ENCODE data around the gene PRSS22.

Gene PRSS22

DNA sequence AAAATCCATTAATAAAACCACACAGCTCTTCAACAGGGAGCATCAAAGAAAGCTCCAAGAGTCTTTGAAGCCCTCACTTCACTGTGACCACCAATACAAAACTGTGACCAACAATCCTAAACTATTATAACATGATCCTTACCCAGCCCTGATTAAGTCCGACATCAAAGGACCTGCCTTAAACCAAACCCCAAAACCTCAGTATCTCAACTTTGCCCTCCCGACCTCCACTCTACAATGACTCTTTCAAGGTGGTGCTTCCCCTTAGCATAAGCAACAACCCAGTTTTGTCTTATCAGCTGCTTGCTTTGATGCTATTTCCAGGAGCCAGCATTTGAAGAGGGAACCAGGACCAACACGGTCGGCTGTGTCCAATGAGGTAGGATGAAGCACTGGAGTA, 8.5 kb upstream of the PRSS22 start:
- TF ChIP-seq, protein P1, sequence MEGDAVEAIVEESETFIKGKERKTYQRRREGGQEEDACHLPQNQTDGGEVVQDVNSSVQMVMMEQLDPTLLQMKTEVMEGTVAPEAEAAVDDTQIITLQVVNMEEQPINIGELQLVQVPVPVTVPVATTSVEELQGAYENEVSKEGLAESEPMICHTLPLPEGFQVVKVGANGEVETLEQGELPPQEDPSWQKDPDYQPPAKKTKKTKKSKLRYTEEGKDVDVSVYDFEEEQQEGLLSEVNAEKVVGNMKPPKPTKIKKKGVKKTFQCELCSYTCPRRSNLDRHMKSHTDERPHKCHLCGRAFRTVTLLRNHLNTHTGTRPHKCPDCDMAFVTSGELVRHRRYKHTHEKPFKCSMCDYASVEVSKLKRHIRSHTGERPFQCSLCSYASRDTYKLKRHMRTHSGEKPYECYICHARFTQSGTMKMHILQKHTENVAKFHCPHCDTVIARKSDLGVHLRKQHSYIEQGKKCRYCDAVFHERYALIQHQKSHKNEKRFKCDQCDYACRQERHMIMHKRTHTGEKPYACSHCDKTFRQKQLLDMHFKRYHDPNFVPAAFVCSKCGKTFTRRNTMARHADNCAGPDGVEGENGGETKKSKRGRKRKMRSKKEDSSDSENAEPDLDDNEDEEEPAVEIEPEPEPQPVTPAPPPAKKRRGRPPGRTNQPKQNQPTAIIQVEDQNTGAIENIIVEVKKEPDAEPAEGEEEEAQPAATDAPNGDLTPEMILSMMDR (IDR thresholded peaks at IDR 0.05; ENCODE audit: low read depth, low read length), result no peak
- no peak overlapping the region for H3K4me3 ChIP-seq (replicated peaks in 1 of 2; ENCODE audit: low read depth in 2 of 2, low read length in 2 of 2)
- no peak for DNase-seq (ENCODE audit: low read depth in 2 of 2)

DNA sequence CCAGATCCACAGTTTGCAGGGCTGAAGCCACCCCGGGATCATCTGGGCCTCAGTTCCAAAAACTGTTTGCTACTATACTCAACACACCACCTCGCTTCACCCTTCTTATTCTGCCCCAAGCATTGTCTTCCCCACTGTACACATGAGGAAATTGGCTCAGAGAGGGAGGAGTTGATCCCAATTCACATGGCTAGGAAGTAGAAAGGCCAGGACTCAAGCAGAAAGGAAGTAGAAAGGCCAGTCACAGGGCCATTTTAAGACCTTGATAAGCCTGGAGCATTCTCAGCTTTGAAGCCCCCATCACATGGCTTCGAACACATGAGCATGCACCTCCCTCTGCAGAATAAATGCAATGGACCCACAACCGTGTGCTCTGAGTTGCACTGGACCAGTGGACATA, 7.7 kb upstream of the PRSS22 start:
- TF ChIP-seq, protein P1 (IDR thresholded peaks at IDR 0.05; ENCODE audit: low read depth, low read length), result no peak
- H3K4me3 ChIP-seq (replicated peaks in 1 of 2; ENCODE audit: low read depth in 2 of 2, low read length in 2 of 2), result no peak overlapping the region
- no peak for DNase-seq (ENCODE audit: low read depth in 2 of 2)

DNA sequence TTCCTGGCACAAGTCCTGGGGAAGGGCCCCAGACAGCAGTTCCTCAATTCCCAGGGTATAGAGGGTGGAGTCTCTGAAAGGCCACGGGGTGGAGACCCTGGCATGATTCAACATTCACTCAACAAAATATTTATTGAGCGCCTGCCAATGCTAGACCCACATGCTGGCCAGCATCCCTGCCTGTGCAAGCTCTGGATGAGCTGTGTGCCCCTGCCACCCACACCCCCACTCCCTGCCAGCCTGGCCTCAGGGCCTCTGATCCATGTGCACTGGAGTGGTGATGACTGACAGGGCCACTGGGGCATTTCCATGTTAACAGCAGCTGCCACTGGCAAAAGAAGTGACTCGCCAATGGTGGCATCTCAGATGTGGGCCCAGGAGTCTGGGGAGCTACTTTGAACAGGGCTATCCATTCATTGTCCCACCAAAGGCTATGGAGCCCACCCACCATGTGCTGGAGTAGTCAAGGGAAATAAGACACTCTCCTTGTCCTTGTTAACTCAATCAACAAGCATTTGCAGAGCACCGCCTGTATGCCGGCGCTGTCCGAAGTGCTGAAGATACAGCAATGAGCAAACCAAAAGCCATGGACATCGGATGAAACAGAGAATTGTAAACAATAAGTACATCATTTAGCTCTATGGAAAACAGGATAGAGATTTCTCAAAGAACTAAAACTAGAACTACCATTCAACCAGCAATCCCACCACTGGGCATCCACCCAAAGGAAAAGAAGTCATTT, 3.0 kb upstream of the PRSS22 start:
- peak in 1 of 2 donors; percentile 21 for DNase-seq (ENCODE audit: low read depth in 2 of 2)
- TF ChIP-seq, protein P1 (IDR thresholded peaks at IDR 0.05; ENCODE audit: low read depth, low read length), result no peak
- H3K4me3 ChIP-seq (replicated peaks in 1 of 2; ENCODE audit: low read depth in 2 of 2, low read length in 2 of 2), result no peak overlapping the region

DNA sequence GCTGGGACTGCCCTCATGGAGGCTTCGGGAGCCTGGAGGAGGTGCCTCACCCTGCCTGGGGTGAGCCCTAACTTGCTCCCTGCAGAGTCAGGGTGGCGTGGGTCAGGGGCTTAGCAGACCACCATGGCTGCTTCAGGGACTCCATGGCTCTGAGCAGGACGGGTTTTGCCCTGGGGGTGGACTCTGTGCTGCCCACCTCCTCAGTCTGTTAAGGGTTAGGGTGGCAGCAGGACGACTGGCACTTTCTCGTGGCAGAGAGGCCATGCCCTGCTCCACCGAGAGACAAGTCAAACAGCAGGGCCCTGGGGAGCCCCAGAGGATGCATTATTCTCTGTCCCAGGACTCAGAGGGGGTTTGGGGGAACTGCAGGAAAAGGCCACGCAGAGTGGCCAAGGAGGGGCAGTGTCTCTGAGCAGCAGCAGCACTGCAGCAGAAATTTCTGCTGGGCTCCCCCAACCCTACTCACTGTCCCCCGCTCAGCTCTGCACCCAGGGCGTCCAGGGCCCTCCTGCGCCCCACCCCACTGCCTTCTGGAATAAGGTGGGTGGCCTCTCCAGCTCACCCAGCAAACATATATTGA, 1.8 kb upstream of the PRSS22 start:
- H3K4me3 ChIP-seq (replicated peaks in 1 of 2; ENCODE audit: low read depth in 2 of 2, low read length in 2 of 2), result no peak overlapping the region
- no peak for DNase-seq (ENCODE audit: low read depth in 2 of 2)
- TF ChIP-seq, protein P1 (IDR thresholded peaks at IDR 0.05; ENCODE audit: low read depth, low read length), result no peak

DNA sequence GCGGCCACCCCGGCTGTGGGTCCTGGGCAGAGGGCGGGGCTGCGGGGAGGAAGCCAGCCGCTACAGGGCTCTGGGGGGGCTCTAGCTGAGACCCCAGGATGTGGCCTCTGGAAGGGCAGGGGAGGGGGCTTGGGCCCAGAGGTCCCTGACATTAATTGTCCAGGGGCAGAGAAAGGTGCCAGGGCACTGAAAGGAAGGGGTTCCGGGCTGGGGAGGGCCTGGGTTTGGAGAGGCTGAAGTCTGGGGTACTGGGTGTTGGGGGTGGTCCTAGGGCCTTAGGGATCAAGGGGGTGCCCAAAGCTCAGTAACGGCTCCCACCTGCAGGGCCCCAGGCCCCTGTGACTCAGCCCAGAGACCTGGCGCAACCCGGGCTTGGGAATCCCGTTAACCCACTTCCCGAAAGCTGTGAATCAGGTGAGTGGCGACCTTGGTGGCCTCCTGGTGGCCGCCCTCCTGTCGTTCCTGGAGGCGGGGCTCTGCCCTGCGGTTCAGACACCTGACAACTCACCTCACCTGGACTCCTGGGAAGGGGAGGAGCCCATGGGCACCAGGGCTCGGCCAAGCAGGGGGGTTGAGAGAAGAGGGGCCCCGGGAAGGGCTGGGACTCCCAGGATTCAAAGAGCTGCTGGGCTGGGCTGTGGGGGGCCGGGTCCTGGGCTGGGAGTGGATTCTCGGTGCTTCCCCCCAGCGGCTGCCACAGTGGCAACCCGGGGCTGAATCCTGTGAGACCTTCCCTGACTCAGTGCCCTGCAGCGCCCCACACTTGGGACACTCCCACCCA, 465 bp upstream of the PRSS22 start:
- TF ChIP-seq, protein P1 (IDR thresholded peaks at IDR 0.05; ENCODE audit: low read depth, low read length), result no peak
- no peak for DNase-seq (ENCODE audit: low read depth in 2 of 2)
- no peak overlapping the region for H3K4me3 ChIP-seq (replicated peaks in 1 of 2; ENCODE audit: low read depth in 2 of 2, low read length in 2 of 2)

DNA sequence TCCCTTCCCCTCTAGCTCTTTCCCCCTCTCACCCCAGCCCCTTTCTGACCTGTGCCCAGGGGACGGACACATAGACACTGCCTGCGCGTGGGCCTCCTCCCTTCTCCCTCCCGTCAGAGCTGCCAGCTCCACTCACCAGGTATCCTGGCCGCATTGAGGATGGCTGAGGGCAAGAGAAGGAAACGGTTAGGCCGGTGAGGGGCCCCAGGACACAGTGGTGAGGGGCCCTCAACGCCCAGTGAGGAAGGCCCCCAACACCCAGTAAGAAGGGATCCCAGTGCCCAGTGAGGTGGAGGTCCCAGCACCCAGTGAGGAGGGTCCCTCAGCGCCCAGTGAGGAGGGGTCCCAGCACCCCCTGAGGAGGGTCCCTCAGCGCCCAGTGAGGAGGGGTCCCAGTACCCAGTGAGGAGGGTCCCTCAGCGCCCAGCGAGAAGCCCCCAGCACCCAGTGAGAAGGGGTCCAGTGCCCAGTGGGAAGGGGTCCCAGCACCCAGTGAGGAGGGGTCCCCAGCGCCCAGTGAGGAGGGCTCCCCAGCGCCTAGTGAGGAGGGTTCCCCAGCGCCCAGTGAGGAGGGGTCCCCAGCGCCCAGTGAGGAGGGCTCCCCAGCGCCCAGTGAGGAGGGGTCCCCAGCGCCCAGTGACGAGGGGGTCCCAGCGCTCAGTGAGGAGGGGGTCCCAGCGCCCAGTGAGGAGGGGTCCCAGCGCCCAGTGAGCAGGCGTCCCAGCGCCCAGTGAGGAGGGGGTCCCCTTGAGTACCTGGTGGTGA, 1.1 kb downstream of the PRSS22 start:
- no peak overlapping the region for H3K4me3 ChIP-seq (replicated peaks in 1 of 2; ENCODE audit: low read depth in 2 of 2, low read length in 2 of 2)
- no peak for DNase-seq (ENCODE audit: low read depth in 2 of 2)

More for the DNA sequence above, 1.1 kb downstream of the PRSS22 start:
- TF ChIP-seq, protein P1 (IDR thresholded peaks at IDR 0.05; ENCODE audit: low read depth, low read length), result no peak
